Measurements from ENCODE around the gene OARD1.

GRCh38 chr6:41077536-41077935, 5.4 kb upstream of the OARD1 start:
- TF ChIP-seq CTCF (IDR thresholded peaks at IDR 0.05) (no peak), POLR2A (IDR thresholded peaks at IDR 0.05) (no peak)
